ENCODE data around the gene ABCA4. TPM values are rescaled to one million over a fixed set of nuclear protein-coding genes. Genes with fewer than 3 reads are reported as not detected.

The ABCA4 gene
- total and polyA plus RNA-seq, 2 of the 8 experiments (the other 6 are each of a cell fraction or from before 2014, with no cell fraction given) = 0.06 TPM; not detected in 1

DNA sequence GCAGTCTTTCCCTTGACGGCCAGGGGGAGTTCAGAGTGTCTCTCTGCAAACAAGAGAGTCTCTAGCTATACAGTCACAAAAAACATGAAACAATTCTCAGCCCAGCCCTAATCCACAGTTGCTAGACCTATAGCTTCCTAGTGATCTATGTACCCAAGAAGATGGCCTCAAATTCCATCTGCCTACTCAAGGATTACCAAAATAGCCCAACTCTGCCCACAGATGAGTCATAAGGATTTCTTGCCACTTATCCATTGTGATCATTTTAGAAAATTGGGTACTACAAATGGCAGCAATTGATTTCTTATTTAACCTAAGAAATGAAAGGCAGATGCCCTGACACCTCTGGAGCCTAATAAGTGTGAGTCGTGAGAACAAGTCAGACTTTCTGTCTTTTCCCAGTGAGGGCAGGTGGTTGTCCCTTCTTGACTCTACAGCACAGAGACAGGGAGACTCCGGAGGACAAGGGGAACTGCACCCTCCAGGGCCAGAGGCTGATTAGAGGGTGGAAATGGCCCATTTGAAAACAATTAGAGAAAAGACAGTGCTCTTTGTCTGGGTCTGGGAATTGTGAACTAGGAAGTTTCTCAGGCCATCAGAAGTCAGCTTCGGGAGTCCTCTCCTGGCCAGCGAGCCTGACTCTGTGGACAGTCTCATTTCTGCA, 65.4 kb downstream of the ABCA4 start:
- Histone ChIP-seq H3K14ac (ENCODE audit: insufficient read length) (no peak overlapping the region), H3K18ac (ENCODE audit: extremely low read depth, low read length) (no peak overlapping the region), H2AFZ (ENCODE audit: low read length) (no peak overlapping the region), H3K9me3 (ENCODE audit: insufficient read depth in 2 of 2, low read depth in 1 of 2, low read length in 1 of 2) (no peaks in the 10 kb centered on the region), H3K4ac (replicated peaks; ENCODE audit: insufficient read length, low read depth, low read length) (no peak overlapping the region), H3K4me1 (replicated peaks in 1 of 4; ENCODE audit: control insufficient read depth in 3 of 4, insufficient read depth in 4 of 4, low read length in 3 of 4) (peaks cover 0 to 11% (median 1%) of the 10 kb centered on the region in 4 experiments; a peak in 2 of 7 replicates), H3K36me3 (ENCODE audit: control insufficient read depth in 2 of 4, insufficient read depth in 4 of 4, low read length in 3 of 4) (no peaks in the 10 kb centered on the region), H3K9ac (replicated peaks in 1 of 4; ENCODE audit: extremely low read depth in 1 of 4, low read depth in 3 of 4, low read length in 3 of 4) (no peak overlapping the region), H2BK120ac (replicated peaks; ENCODE audit: low read depth, low read length) (no peak overlapping the region), H3K4me2 (ENCODE audit: insufficient read depth in 1 of 2, low read depth in 2 of 2, low read length in 2 of 2) (no peak overlapping the region), H3K27me3 (replicated peaks in 1 of 4; ENCODE audit: control insufficient read depth in 3 of 4, extremely low read depth in 1 of 4, insufficient read depth in 3 of 4, low read length in 3 of 4) (no peaks in the 10 kb centered on the region; a peak in 1 of 7 replicates), H3K27ac (ENCODE audit: low read depth, low read length) (no peak overlapping the region), H2BK20ac (ENCODE audit: low read length) (no peak overlapping the region), H4K20me1 (replicated peaks in 1 of 2; ENCODE audit: control insufficient read depth in 1 of 2, insufficient read depth in 2 of 2, low read length in 2 of 2) (no peaks in the 10 kb centered on the region), H3K79me1 (ENCODE audit: low read depth, low read length) (no peaks in the 10 kb centered on the region), H4K8ac (ENCODE audit: extremely low read depth, insufficient read depth, low read length) (no peak overlapping the region), H2BK12ac (ENCODE audit: low read depth, low read length) (no peak overlapping the region), H3K79me2 (ENCODE audit: control insufficient read depth in 1 of 2, insufficient read depth in 2 of 2, low read length in 2 of 2) (no peaks in the 10 kb centered on the region), H2AK5ac (ENCODE audit: low read depth, low read length) (no peak overlapping the region), H2BK5ac (ENCODE audit: low read depth, low read length) (no peak overlapping the region), H3K23me2 (ENCODE audit: low read depth, low read length) (no peaks in the 10 kb centered on the region), H4K5ac (ENCODE audit: insufficient read length, low read depth, low read length) (no peak overlapping the region), H2BK15ac (ENCODE audit: low read length) (no peak overlapping the region), H3K56ac (replicated peaks; ENCODE audit: insufficient read length, low read depth, low read length) (no peak overlapping the region), H3K4me3 (ENCODE audit: extremely low read depth in 1 of 4, insufficient read depth in 2 of 4, low read depth in 3 of 4, low read length in 4 of 4) (no peak overlapping the region), H3K23ac (ENCODE audit: insufficient read length) (no peak overlapping the region), H4K91ac (replicated peaks; ENCODE audit: insufficient read length, low read length) (no peak overlapping the region)
- CTCF ChIA-PET (ENCODE audit: partially characterized antibody) = interaction anchor here (1.0 to 14.4 kb wide), 5 partner anchors 8 to 279 kb away, joined by 3 to 410 read pairs (median 6); no protein-coding TSS in a partner anchor
- no peak for FAIRE-seq
- no peak for DNase-seq (ENCODE audit: low read depth in 1 of 2, low spot score in 2 of 2)
- WGBS, 2 experiments (ENCODE audit: extremely low coverage in 1 of 2, insufficient coverage in 1 of 2, insufficient read length in 1 of 2, insufficient replicate concordance in 2 of 2, low coverage in 1 of 2, low lambda C conversion rate in 2 of 2, missing lambda C conversion rate in 1 of 2) = 82% methylated on average over 5 of the region's 5 CpGs; no CpG with 5 or more reads in 1 of the 2 experiments
- POLR2A ChIA-PET (ENCODE audit: partially characterized antibody) = interaction anchor here (1.0 to 1.4 kb wide), 2 partner anchors 11 to 26 kb away, joined by 3 read pairs; no protein-coding TSS in a partner anchor
- TF ChIP-seq HDAC2 (IDR thresholded peaks at IDR 0.05; ENCODE audit: borderline replicate concordance in 1 of 2, low read depth in 2 of 2, low read length in 2 of 2) (no peak), HDAC6 (IDR thresholded peaks at IDR 0.05; ENCODE audit: low read depth, low read length) (no peak), CBX8 (IDR thresholded peaks at IDR 0.05; ENCODE audit: borderline replicate concordance, low read depth, low read length) (no peak), TAF7 (optimal IDR thresholded peaks at IDR 0.05; ENCODE audit: borderline replicate concordance, low read depth, low read length) (no peak), JUN (IDR thresholded peaks at IDR 0.05; ENCODE audit: low read depth, low read length) (no peak), KDM1A (IDR thresholded peaks at IDR 0.05; ENCODE audit: borderline replicate concordance, low read length) (no peak), SP4 (IDR thresholded peaks at IDR 0.05; ENCODE audit: low read length) (no peak), TAF1 (IDR thresholded peaks at IDR 0.05; ENCODE audit: low read depth, low read length) (no peak), PHF8 (conservative IDR thresholded peaks at IDR 0.05; ENCODE audit: low read depth, low read length) (no peak), GABPA (IDR thresholded peaks at IDR 0.05; ENCODE audit: borderline replicate concordance, insufficient read depth, low read length) (no peak), KDM5A (IDR thresholded peaks at IDR 0.05; ENCODE audit: low read length) (no peak)
- TF ChIP-seq, protein P1, sequence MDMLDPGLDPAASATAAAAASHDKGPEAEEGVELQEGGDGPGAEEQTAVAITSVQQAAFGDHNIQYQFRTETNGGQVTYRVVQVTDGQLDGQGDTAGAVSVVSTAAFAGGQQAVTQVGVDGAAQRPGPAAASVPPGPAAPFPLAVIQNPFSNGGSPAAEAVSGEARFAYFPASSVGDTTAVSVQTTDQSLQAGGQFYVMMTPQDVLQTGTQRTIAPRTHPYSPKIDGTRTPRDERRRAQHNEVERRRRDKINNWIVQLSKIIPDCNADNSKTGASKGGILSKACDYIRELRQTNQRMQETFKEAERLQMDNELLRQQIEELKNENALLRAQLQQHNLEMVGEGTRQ (IDR thresholded peaks at IDR 0.05; ENCODE audit: low read length) = no peak
